H9 (cell line): ENCODE data around the gene KLHL18. TPM values are rescaled to one million over a fixed set of nuclear protein-coding genes. Genes with fewer than 3 reads are reported as not detected.

Source experiments
- DNase-seq: peaks from one replicate; pipeline ENCODE4 v3.0.0-alpha.2; 2017
- H2AFZ ChIP-seq: one replicate; pipeline ENCODE4 v1.6.1; 2013; ENCODE audit warnings: mild to moderate bottlenecking, low read length, control low read depth, moderate library complexity
- H2AK5ac ChIP-seq: 2 replicates; pipeline ENCODE4 v1.6.1; 2013; ENCODE audit warnings: low read length, control low read depth, mixed read lengths; ENCODE audit not compliant: insufficient read length
- H2BK120ac ChIP-seq: one replicate; pipeline ENCODE4 v1.6.1; 2013; ENCODE audit warnings: low read depth, mild to moderate bottlenecking, low read length, control low read depth, inconsistent platforms; ENCODE audit not compliant: poor library complexity, severe bottlenecking
- H2BK12ac ChIP-seq: 2 replicates; pipeline ENCODE4 v1.6.1; 2013; ENCODE audit warnings: low read length, control low read depth, mixed read lengths, low read depth; ENCODE audit not compliant: insufficient read length
- H2BK15ac ChIP-seq: 2 replicates; pipeline ENCODE4 v1.6.1; 2013; ENCODE audit warnings: low read depth, low read length, control low read depth
- H2BK20ac ChIP-seq: one replicate; pipeline ENCODE4 v1.6.1; 2013; ENCODE audit warnings: low read depth, mild to moderate bottlenecking, low read length, control low read depth, inconsistent platforms; ENCODE audit not compliant: poor library complexity, severe bottlenecking
- H2BK5ac ChIP-seq: 2 replicates; pipeline ENCODE4 v1.6.1; 2013; ENCODE audit warnings: low read length, control low read depth, mixed read lengths; ENCODE audit not compliant: insufficient read length
- H3K14ac ChIP-seq: 2 replicates; pipeline ENCODE4 v1.6.1; 2013; ENCODE audit warnings: low read length, control low read depth; ENCODE audit not compliant: insufficient read depth
- H3K18ac ChIP-seq: 2 replicates; pipeline ENCODE4 v1.6.1; 2013; ENCODE audit warnings: low read depth, mild to moderate bottlenecking, mixed read lengths, low read length, control low read depth; ENCODE audit not compliant: insufficient read length
- H3K23ac ChIP-seq: 2 replicates; pipeline ENCODE4 v1.6.1; 2013; ENCODE audit warnings: low read length, control low read depth, mixed read lengths, low read depth; ENCODE audit not compliant: insufficient read length
- H3K23me2 ChIP-seq: 2 replicates; pipeline ENCODE4 v1.6.1; 2013; ENCODE audit warnings: low read depth, mild to moderate bottlenecking, mixed read lengths, low read length, control low read depth; ENCODE audit not compliant: insufficient read length, poor library complexity, severe bottlenecking
- H3K27ac ChIP-seq: 2 replicates; pipeline ENCODE4 v1.5.1; 2013; ENCODE audit warnings: low read length, control low read depth, mixed read lengths, low read depth; ENCODE audit not compliant: insufficient read length
- H3K27me3 ChIP-seq: 2 replicates; pipeline ENCODE4 v1.6.1; 2013; ENCODE audit warnings: low read length, control low read depth, inconsistent platforms; ENCODE audit not compliant: insufficient read depth
- H3K4ac ChIP-seq: 2 replicates; pipeline ENCODE4 v1.6.1; 2013; ENCODE audit warnings: low read depth, mild to moderate bottlenecking, control low read depth, inconsistent platforms, low read length, moderate library complexity
- H3K4me1 ChIP-seq: 2 replicates; pipeline ENCODE4 v1.6.1; 2013; ENCODE audit warnings: low read length, control low read depth, inconsistent platforms; ENCODE audit not compliant: insufficient read depth
- H3K4me2 ChIP-seq: 2 replicates; pipeline ENCODE4 v1.6.1; 2013; ENCODE audit warnings: low read length, control low read depth, mixed read lengths; ENCODE audit not compliant: insufficient read length, insufficient read depth
- H3K56ac ChIP-seq: 2 replicates; pipeline ENCODE4 v1.6.1; 2013; ENCODE audit warnings: low read depth, mild to moderate bottlenecking, mixed read lengths, low read length, control low read depth; ENCODE audit not compliant: insufficient read length
- H3K79me1 ChIP-seq: 2 replicates; pipeline ENCODE4 v1.6.1; 2013; ENCODE audit warnings: low read depth, mild to moderate bottlenecking, moderate library complexity, low read length, control low read depth, inconsistent platforms; ENCODE audit not compliant: insufficient read depth, poor library complexity, severe bottlenecking
- H3K79me2 ChIP-seq: 2 replicates; pipeline ENCODE4 v1.6.1; 2013; ENCODE audit warnings: low read length, control low read depth, inconsistent platforms; ENCODE audit not compliant: insufficient read depth
- H3K9ac ChIP-seq: 2 replicates; pipeline ENCODE4 v1.6.1; 2013; ENCODE audit warnings: low read length, control low read depth, mixed read lengths; ENCODE audit not compliant: insufficient read length; ENCODE audit errors: extremely low read depth
- H3K9me3 ChIP-seq: one replicate; pipeline ENCODE4 v1.6.1; 2013; ENCODE audit warnings: low read depth, low read length, inconsistent platforms; ENCODE audit not compliant: control insufficient read depth
- H3T11ph ChIP-seq: one replicate; pipeline ENCODE4 v1.6.1; 2013; ENCODE audit warnings: mild to moderate bottlenecking, low read length, control low read depth, inconsistent platforms
- H4K20me1 ChIP-seq: one replicate; pipeline ENCODE4 v1.6.1; 2013; ENCODE audit not compliant: control insufficient read depth, insufficient read length, insufficient read depth
- H4K5ac ChIP-seq: 2 replicates; pipeline ENCODE4 v1.6.1; 2013; ENCODE audit warnings: low read depth, mild to moderate bottlenecking, mixed read lengths, low read length, control low read depth; ENCODE audit not compliant: insufficient read length
- H4K8ac ChIP-seq: replicated peaks from 2 replicates; pipeline ENCODE4 v1.6.1; 2013; ENCODE audit warnings: low read length, control low read depth, mixed read lengths, low read depth; ENCODE audit not compliant: insufficient read length
- H4K91ac ChIP-seq: 2 replicates; pipeline ENCODE4 v1.6.1; 2013; ENCODE audit warnings: low read depth, mild to moderate bottlenecking, moderate library complexity, mixed read lengths, low read length, control low read depth; ENCODE audit not compliant: insufficient read length
- H3K27ac Mint-ChIP-seq, 3 experiments: 2 replicates in 2 of 3; 3 replicates in 1 of 3; pipeline ENCODE4 v1.8.0; 2020 to 2021; ENCODE audit warnings: mixed read lengths in 3 of 3, mild to moderate bottlenecking in 1 of 3, moderate library complexity in 1 of 3
- H3K27me3 Mint-ChIP-seq: 2 replicates; pipeline ENCODE4 v1.8.0; 2021; ENCODE audit warnings: low read depth, mild to moderate bottlenecking, moderate library complexity, mixed read lengths
- H3K36me3 Mint-ChIP-seq, 3 experiments: 2 replicates in 2 of 3; 3 replicates in 1 of 3; pipeline ENCODE4 v1.8.0; 2020 to 2021; ENCODE audit warnings: low read depth in 3 of 3, mixed read lengths in 3 of 3; ENCODE audit not compliant: insufficient read depth in 1 of 3
- H3K4me1 Mint-ChIP-seq, 2 experiments: 2 replicates each; pipeline ENCODE4 v1.8.0; 2020; ENCODE audit warnings: mixed read lengths in 2 of 2
- H3K4me3 Mint-ChIP-seq, 2 experiments: 2 replicates in 1 of 2; 3 replicates in 1 of 2; pipeline ENCODE4 v1.8.0; 2020 to 2021; ENCODE audit warnings: mild to moderate bottlenecking in 2 of 2, mixed read lengths in 2 of 2, moderate library complexity in 1 of 2
- H3K9me3 Mint-ChIP-seq, 2 experiments: 2 replicates in 1 of 2; 3 replicates in 1 of 2; pipeline ENCODE4 v1.8.0; 2020; ENCODE audit warnings: mild to moderate bottlenecking in 2 of 2, mixed read lengths in 2 of 2, moderate library complexity in 1 of 2
- WGBS: extraction: QIAGEN DNeasy Blood & Tissue Kit; methylation state at CpG from one replicate; pipeline ENCODE4 v1.1.7; 2013; ENCODE audit warnings: missing lambda C conversion rate, low lambda C conversion rate, mixed read lengths; ENCODE audit not compliant: insufficient read length; ENCODE audit errors: extremely low coverage; 5-methylcytosine and 5-hydroxymethylcytosine counted together
- total RNA-seq: library from RNA; stranded (reverse); gene quantifications from 2 replicates; pipeline ENCODE4 v1.2.1, GENCODE V29; 2021
- TF ChIP-seq, protein P1 (sequence below): fragments of 200-600 bp; sonication (generic); conservative IDR thresholded peaks from 3 replicates; pipeline ENCODE4 v1.8.0; 2021; ENCODE audit warnings: antibody characterized with exemption, mild to moderate bottlenecking

The KLHL18 gene
- total RNA-seq, 1 experiment from 2014 or later: 55.3 TPM

DNA sequence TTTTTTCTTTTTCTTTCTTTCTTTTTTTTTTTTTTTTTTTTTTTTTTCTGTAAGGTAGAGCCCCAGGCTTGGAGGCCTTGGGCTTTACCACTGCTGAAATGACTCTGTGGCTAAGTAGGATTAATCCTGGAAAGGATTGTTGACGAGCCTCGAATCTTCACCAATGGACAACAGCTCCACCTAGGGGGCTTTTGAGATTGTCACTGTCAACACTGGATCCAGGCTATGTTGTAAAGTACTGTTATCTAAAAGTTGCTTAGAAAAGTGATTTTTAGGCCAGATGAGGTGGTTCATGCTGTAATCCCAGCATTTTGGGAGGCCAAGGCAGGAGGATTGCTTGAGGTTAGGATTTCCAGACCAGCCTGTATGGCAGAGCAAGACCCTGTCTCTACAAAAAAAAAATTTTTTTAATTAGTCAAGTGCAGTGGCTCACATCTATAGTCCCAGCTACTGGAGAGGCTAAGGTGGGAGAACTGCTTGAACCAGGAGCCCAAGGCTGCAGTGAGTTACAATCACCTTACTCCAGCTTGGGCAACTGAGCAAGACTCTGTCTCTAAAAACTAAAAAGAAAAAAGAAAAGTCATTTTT lies 41.6 kb downstream of the KLHL18 start:
- peaks cover 33 to 82% (median 69%) of the 10 kb centered on the region in 3 experiments for H3K36me3 Mint-ChIP-seq
- no peak overlapping the region for H2AK5ac ChIP-seq
- H2AFZ ChIP-seq: no peak overlapping the region
- H3K27ac Mint-ChIP-seq: no peak overlapping the region
- H2BK120ac ChIP-seq: no peak overlapping the region
- WGBS: no CpG with 5 or more reads among the region's 2 CpGs
- no peaks in the 10 kb centered on the region for H3K9me3 Mint-ChIP-seq
- H3K4ac ChIP-seq: no peak overlapping the region
- H2BK20ac ChIP-seq: no peak overlapping the region
- no peak overlapping the region for H3K4me3 Mint-ChIP-seq
- DNase-seq: peak; percentile 60
- TF ChIP-seq, protein P1, sequence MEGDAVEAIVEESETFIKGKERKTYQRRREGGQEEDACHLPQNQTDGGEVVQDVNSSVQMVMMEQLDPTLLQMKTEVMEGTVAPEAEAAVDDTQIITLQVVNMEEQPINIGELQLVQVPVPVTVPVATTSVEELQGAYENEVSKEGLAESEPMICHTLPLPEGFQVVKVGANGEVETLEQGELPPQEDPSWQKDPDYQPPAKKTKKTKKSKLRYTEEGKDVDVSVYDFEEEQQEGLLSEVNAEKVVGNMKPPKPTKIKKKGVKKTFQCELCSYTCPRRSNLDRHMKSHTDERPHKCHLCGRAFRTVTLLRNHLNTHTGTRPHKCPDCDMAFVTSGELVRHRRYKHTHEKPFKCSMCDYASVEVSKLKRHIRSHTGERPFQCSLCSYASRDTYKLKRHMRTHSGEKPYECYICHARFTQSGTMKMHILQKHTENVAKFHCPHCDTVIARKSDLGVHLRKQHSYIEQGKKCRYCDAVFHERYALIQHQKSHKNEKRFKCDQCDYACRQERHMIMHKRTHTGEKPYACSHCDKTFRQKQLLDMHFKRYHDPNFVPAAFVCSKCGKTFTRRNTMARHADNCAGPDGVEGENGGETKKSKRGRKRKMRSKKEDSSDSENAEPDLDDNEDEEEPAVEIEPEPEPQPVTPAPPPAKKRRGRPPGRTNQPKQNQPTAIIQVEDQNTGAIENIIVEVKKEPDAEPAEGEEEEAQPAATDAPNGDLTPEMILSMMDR: peak; percentile 86
- no peaks in the 10 kb centered on the region for H3K9me3 ChIP-seq
- no peaks in the 10 kb centered on the region for H4K20me1 ChIP-seq
- no peak overlapping the region for H2BK15ac ChIP-seq
- no peaks in the 10 kb centered on the region for H3K27me3 Mint-ChIP-seq
- no peaks in the 10 kb centered on the region for H3K79me2 ChIP-seq
- no peak overlapping the region for H3K23ac ChIP-seq
- no peak overlapping the region for H4K91ac ChIP-seq
- H4K5ac ChIP-seq: no peak overlapping the region
- no peak overlapping the region for H3K14ac ChIP-seq
- H3K23me2 ChIP-seq: no peaks in the 10 kb centered on the region
- H3K4me1 Mint-ChIP-seq: peaks cover 0 to 3% of the 10 kb centered on the region in 2 experiments; a peak in 2 of 4 replicates
- no peaks in the 10 kb centered on the region for H3K27me3 ChIP-seq
- no peak overlapping the region for H3K56ac ChIP-seq
- H3K4me1 ChIP-seq: no peaks in the 10 kb centered on the region
- no peak overlapping the region for H2BK12ac ChIP-seq
- H4K8ac ChIP-seq: no peak overlapping the region
- no peak overlapping the region for H3K9ac ChIP-seq
- H3K18ac ChIP-seq: no peak overlapping the region
- H2BK5ac ChIP-seq: no peak overlapping the region
- H3K79me1 ChIP-seq: peaks cover 2% of the 10 kb centered on the region
- H3T11ph ChIP-seq: no peak overlapping the region
- no peak overlapping the region for H3K4me2 ChIP-seq
- no peak overlapping the region for H3K27ac ChIP-seq
